Measurements from ENCODE around the gene MICAL2.

Gene MICAL2

GRCh38 chr11:12306830-12307229 lies 196.4 kb downstream of the MICAL2 start:
- H3K27ac Mint-ChIP-seq: no peak overlapping the region
- H3K27me3 Mint-ChIP-seq: no peaks in the 10 kb centered on the region
- H3K9me3 Mint-ChIP-seq: peaks cover 9% of the 10 kb centered on the region
- H3K4me3 Mint-ChIP-seq: no peak overlapping the region
- H3K4me1 Mint-ChIP-seq: no peaks in the 10 kb centered on the region
- H3K36me3 Mint-ChIP-seq: peaks cover 4% of the 10 kb centered on the region

- Mint-ChIP-seq H3K9me3 (peaks cover 15% of the 10 kb centered on the region), H3K27ac (no peak overlapping the region), H3K27me3 (peaks cover 5% of the 10 kb centered on the region), H3K4me3 (no peak overlapping the region), H3K4me1 (no peaks in the 10 kb centered on the region), H3K36me3 (peaks cover 8% of the 10 kb centered on the region)
These were observed 201.7 kb downstream of the MICAL2 start for GRCh38 chr11:12312132-12312531.

Data from activated naive CD4-positive, alpha-beta T cell treated with anti-CD3 and anti-CD28 coated beads, Interleukin-2, amount 50 U/mL, for 24 hours (primary cell).